SU-DHL-6 (cell line): Measurements from ENCODE around the gene LPCAT2.

ENCODE experiments used
- H2AFZ ChIP-seq: fragments of 200-600 bp; sonication (generic); 2 replicates; pipeline ENCODE4 v1.6.1; 2014; ENCODE audit warnings: low read depth, mild to moderate bottlenecking, moderate library complexity, mixed read lengths, antibody characterized with exemption, low read length; ENCODE audit not compliant: severe bottlenecking
- H3F3A ChIP-seq: fragments of 200-600 bp; shearing (Covaris generic); 2 replicates; pipeline ENCODE4 v1.6.0; 2016; ENCODE audit warnings: antibody characterized with exemption, mild to moderate bottlenecking; ENCODE audit not compliant: insufficient read depth
- H3K27ac ChIP-seq: fragments of 200-600 bp; sonication (generic); 2 replicates; pipeline ENCODE4 v1.5.1; 2016; ENCODE audit warnings: low read depth, mild to moderate bottlenecking, low read length, moderate library complexity, mixed read lengths
- H3K27me3 ChIP-seq: fragments of 200-600 bp; sonication (generic), shearing (Covaris generic); 2 replicates; pipeline ENCODE4 v1.6.0; 2014; ENCODE audit warnings: mild to moderate bottlenecking, low read length
- H3K36me3 ChIP-seq: fragments of 200-600 bp; sonication (generic); 2 replicates; pipeline ENCODE4 v1.6.1; 2014; ENCODE audit warnings: mild to moderate bottlenecking, low read length, mixed read lengths
- H3K4me2 ChIP-seq: fragments of 300-600, 200-600 bp; shearing (Covaris generic), sonication (generic); 2 replicates; pipeline ENCODE4 v1.6.0; 2014; ENCODE audit warnings: low read length, low read depth, mild to moderate bottlenecking; ENCODE audit not compliant: poor library complexity, severe bottlenecking
- H3K4me3 ChIP-seq: fragments of 200-600 bp; sonication (generic); 2 replicates; pipeline ENCODE4 v1.5.1; 2014; ENCODE audit warnings: antibody characterized with exemption, low read length, mild to moderate bottlenecking, mixed read lengths; ENCODE audit not compliant: insufficient read depth, poor library complexity, severe bottlenecking
- H3K79me2 ChIP-seq: fragments of 200-600 bp; sonication (generic); 2 replicates; pipeline ENCODE4 v1.6.1; 2014; ENCODE audit warnings: mild to moderate bottlenecking, low read length, moderate library complexity; ENCODE audit not compliant: insufficient read depth
- H3K9ac ChIP-seq: fragments of 200-600 bp; sonication (generic); 2 replicates; pipeline ENCODE4 v1.7.0; 2014; ENCODE audit warnings: mild to moderate bottlenecking, low read length
- H3K9me2 ChIP-seq: fragments of 200-600 bp; sonication (generic); replicated peaks from 2 replicates; pipeline ENCODE4 v1.6.1; 2014; ENCODE audit warnings: low read length; ENCODE audit not compliant: insufficient read depth
- H3K9me3 ChIP-seq: fragments of 200-600 bp; sonication (generic); 2 replicates; pipeline ENCODE4 v1.6.1; 2014; ENCODE audit warnings: low read length, mixed read lengths; ENCODE audit not compliant: insufficient read depth
- H4K20me1 ChIP-seq: fragments of 200-600 bp; sonication (generic); 2 replicates; pipeline ENCODE4 v1.6.1; 2014; ENCODE audit warnings: low read depth, mild to moderate bottlenecking, antibody characterized with exemption, low read length, moderate library complexity, mixed read lengths
- CTCF ChIP-seq: fragments of 200-600 bp; sonication (generic); IDR thresholded peaks from one replicate; pipeline ENCODE4 v1.5.1; 2017; ENCODE audit warnings: antibody characterized with exemption, mild to moderate bottlenecking, low read length, moderate library complexity; ENCODE audit not compliant: insufficient read depth, poor library complexity, severe bottlenecking
- EZH2phosphoT487 ChIP-seq: fragments of 200-600 bp; sonication (generic), shearing (Covaris generic); conservative IDR thresholded peaks from 2 replicates; pipeline ENCODE4 v1.6.1; 2018; ENCODE audit warnings: mild to moderate bottlenecking, antibody characterized with exemption, low read length, moderate library complexity, mixed read lengths

The LPCAT2 gene

GRCh38 chr16:55577887-55578286 is 69.0 kb downstream of the LPCAT2 start:
- Histone ChIP-seq H3K27me3 (no peaks in the 10 kb centered on the region), H3K9me3 (no peaks in the 10 kb centered on the region), H3K27ac (no peak overlapping the region), H2AFZ (no peak overlapping the region), H3K4me3 (no peak overlapping the region), H3F3A (no peaks in the 10 kb centered on the region), H3K4me2 (no peak overlapping the region), H3K79me2 (no peaks in the 10 kb centered on the region), H3K9me2 (no peaks in the 10 kb centered on the region), H3K9ac (no peak overlapping the region), H3K36me3 (no peaks in the 10 kb centered on the region), H4K20me1 (no peaks in the 10 kb centered on the region)
- TF ChIP-seq EZH2phosphoT487 (no peak), CTCF (no peak)

GRCh38 chr16:55585631-55586030 is 76.8 kb downstream of the LPCAT2 start:
- Histone ChIP-seq H3F3A (no peaks in the 10 kb centered on the region), H3K9me2 (no peaks in the 10 kb centered on the region), H3K27ac (no peak overlapping the region), H3K9me3 (no peaks in the 10 kb centered on the region), H3K27me3 (no peaks in the 10 kb centered on the region), H3K36me3 (no peaks in the 10 kb centered on the region), H3K4me3 (no peak overlapping the region), H3K4me2 (no peak overlapping the region), H2AFZ (no peak overlapping the region), H3K9ac (no peak overlapping the region), H3K79me2 (no peaks in the 10 kb centered on the region), H4K20me1 (no peaks in the 10 kb centered on the region)
- no peak for TF ChIP-seq EZH2phosphoT487
- TF ChIP-seq CTCF, result no peak

GRCh38 chr16:55588799-55589198 is 79.9 kb downstream of the LPCAT2 start:
- H4K20me1 ChIP-seq, result no peaks in the 10 kb centered on the region
- no peak overlapping the region for H3K27ac ChIP-seq
- H3K4me3 ChIP-seq, result no peak overlapping the region
- no peaks in the 10 kb centered on the region for H3K9me2 ChIP-seq
- H3K79me2 ChIP-seq, result no peaks in the 10 kb centered on the region
- H2AFZ ChIP-seq, result no peak overlapping the region
- no peaks in the 10 kb centered on the region for H3K36me3 ChIP-seq
- no peak overlapping the region for H3K9ac ChIP-seq
- H3F3A ChIP-seq, result no peaks in the 10 kb centered on the region
- no peak for TF ChIP-seq EZH2phosphoT487
- TF ChIP-seq CTCF, result no peak
- H3K9me3 ChIP-seq, result no peaks in the 10 kb centered on the region
- H3K27me3 ChIP-seq, result no peaks in the 10 kb centered on the region
- no peak overlapping the region for H3K4me2 ChIP-seq
